Measurements from ENCODE around the gene AKAP13.

AKAP13 gene

GRCh38 chr15:85649372-85649771 is 269.0 kb downstream of the AKAP13 start:
- Histone ChIP-seq H2AFZ (ENCODE audit: low read depth, low read length, severe bottlenecking) (no peak overlapping the region), H3K4me3 (ENCODE audit: insufficient read depth, low read length, poor library complexity, severe bottlenecking) (no peak overlapping the region), H3K9ac (ENCODE audit: low read length) (no peak overlapping the region), H3K9me3 (ENCODE audit: insufficient read depth, low read length) (no peaks in the 10 kb centered on the region), H3K79me2 (ENCODE audit: insufficient read depth, low read length) (peaks cover 15% of the 10 kb centered on the region; the same call in 1 of the 2 replicates), H3K27ac (ENCODE audit: low read depth, low read length) (no peak overlapping the region), H3F3A (ENCODE audit: insufficient read depth) (peaks cover 14% of the 10 kb centered on the region; the same call in 1 of the 2 replicates), H4K20me1 (ENCODE audit: low read depth, low read length) (no peaks in the 10 kb centered on the region), H3K4me2 (ENCODE audit: low read depth, low read length, poor library complexity, severe bottlenecking) (no peak overlapping the region), H3K9me2 (replicated peaks; ENCODE audit: insufficient read depth, low read length) (no peaks in the 10 kb centered on the region), H3K36me3 (ENCODE audit: low read length) (peaks cover 40% of the 10 kb centered on the region), H3K27me3 (ENCODE audit: low read length) (no peaks in the 10 kb centered on the region)
- TF ChIP-seq CTCF (IDR thresholded peaks at IDR 0.05; ENCODE audit: insufficient read depth, low read length, poor library complexity, severe bottlenecking) (no peak), EZH2phosphoT487 (conservative IDR thresholded peaks at IDR 0.05; ENCODE audit: low read length) (no peak)

GRCh38 chr15:85651548-85651947 is 271.1 kb downstream of the AKAP13 start:
- Histone ChIP-seq H3K36me3 (ENCODE audit: low read length) (peaks cover 30% of the 10 kb centered on the region), H4K20me1 (ENCODE audit: low read depth, low read length) (no peaks in the 10 kb centered on the region), H3K27ac (ENCODE audit: low read depth, low read length) (no peak overlapping the region), H3K79me2 (ENCODE audit: insufficient read depth, low read length) (peaks cover 4% of the 10 kb centered on the region; the same call in 1 of the 2 replicates), H3F3A (ENCODE audit: insufficient read depth) (peaks cover 14% of the 10 kb centered on the region; the same call in 1 of the 2 replicates), H3K9me2 (replicated peaks; ENCODE audit: insufficient read depth, low read length) (no peaks in the 10 kb centered on the region), H3K9ac (ENCODE audit: low read length) (no peak overlapping the region), H3K4me3 (ENCODE audit: insufficient read depth, low read length, poor library complexity, severe bottlenecking) (no peak overlapping the region), H3K27me3 (ENCODE audit: low read length) (no peaks in the 10 kb centered on the region), H2AFZ (ENCODE audit: low read depth, low read length, severe bottlenecking) (no peak overlapping the region), H3K9me3 (ENCODE audit: insufficient read depth, low read length) (no peaks in the 10 kb centered on the region), H3K4me2 (ENCODE audit: low read depth, low read length, poor library complexity, severe bottlenecking) (no peak overlapping the region)
- no peak for TF ChIP-seq CTCF (IDR thresholded peaks at IDR 0.05; ENCODE audit: insufficient read depth, low read length, poor library complexity, severe bottlenecking)
- no peak for TF ChIP-seq EZH2phosphoT487 (conservative IDR thresholded peaks at IDR 0.05; ENCODE audit: low read length)

- Histone ChIP-seq H3K9me3 (ENCODE audit: insufficient read depth, low read length) (no peaks in the 10 kb centered on the region), H2AFZ (ENCODE audit: low read depth, low read length, severe bottlenecking) (no peak overlapping the region), H3K79me2 (ENCODE audit: insufficient read depth, low read length) (no peaks in the 10 kb centered on the region), H3K9me2 (replicated peaks; ENCODE audit: insufficient read depth, low read length) (no peaks in the 10 kb centered on the region), H4K20me1 (ENCODE audit: low read depth, low read length) (no peaks in the 10 kb centered on the region), H3K4me3 (ENCODE audit: insufficient read depth, low read length, poor library complexity, severe bottlenecking) (no peak overlapping the region), H3K4me2 (ENCODE audit: low read depth, low read length, poor library complexity, severe bottlenecking) (no peak overlapping the region), H3K9ac (ENCODE audit: low read length) (no peak overlapping the region), H3F3A (ENCODE audit: insufficient read depth) (peaks cover 14% of the 10 kb centered on the region; the same call in 1 of the 2 replicates), H3K36me3 (ENCODE audit: low read length) (peaks cover 30% of the 10 kb centered on the region), H3K27me3 (ENCODE audit: low read length) (no peaks in the 10 kb centered on the region), H3K27ac (ENCODE audit: low read depth, low read length) (no peak overlapping the region)
- TF ChIP-seq EZH2phosphoT487 (conservative IDR thresholded peaks at IDR 0.05; ENCODE audit: low read length) (no peak), CTCF (IDR thresholded peaks at IDR 0.05; ENCODE audit: insufficient read depth, low read length, poor library complexity, severe bottlenecking) (no peak)
Measured at GRCh38 chr15:85652457-85652856, 272.1 kb downstream of the AKAP13 start.

Data from SU-DHL-6 (cell line).